DOHH2 (cell line): Measurements from ENCODE around the gene NDUFS7.

Experiments
- H3F3A ChIP-seq: fragments of 200-600 bp; sonication (generic), shearing (Covaris generic); 2 replicates; pipeline ENCODE4 v1.6.0; 2016; ENCODE audit warnings: antibody characterized with exemption, mild to moderate bottlenecking; ENCODE audit not compliant: control insufficient read depth, insufficient read depth
- H3K27ac ChIP-seq: fragments of 200-600 bp; sonication (generic); 2 replicates; pipeline ENCODE4 v1.5.1; 2014; ENCODE audit warnings: low read depth, mild to moderate bottlenecking, low read length, moderate library complexity
- H3K27me3 ChIP-seq: fragments of 200-600 bp; sonication (generic); 2 replicates; pipeline ENCODE4 v1.6.1; 2014; ENCODE audit warnings: mild to moderate bottlenecking, low read length, mixed read lengths; ENCODE audit not compliant: control insufficient read depth
- H3K36me3 ChIP-seq: fragments of 200-600 bp; sonication (generic); 2 replicates; pipeline ENCODE4 v1.6.1; 2014; ENCODE audit warnings: mild to moderate bottlenecking, low read length, moderate library complexity, mixed read lengths; ENCODE audit not compliant: control insufficient read depth
- H3K4me1 ChIP-seq: fragments of 200-600 bp; sonication (generic); 2 replicates; pipeline ENCODE4 v1.6.1; 2014; ENCODE audit warnings: mild to moderate bottlenecking, low read length, mixed read lengths; ENCODE audit not compliant: control insufficient read depth
- H3K4me2 ChIP-seq: fragments of 200-600 bp; sonication (generic); 2 replicates; pipeline ENCODE4 v1.6.0; 2014; ENCODE audit warnings: mild to moderate bottlenecking, low read length, moderate library complexity
- H3K4me3 ChIP-seq: fragments of 200-600 bp; sonication (generic); 2 replicates; pipeline ENCODE4 v1.5.1; 2014; ENCODE audit warnings: mild to moderate bottlenecking, low read length, mixed read lengths
- H3K79me2 ChIP-seq: fragments of 200-600 bp; sonication (generic); 2 replicates; pipeline ENCODE4 v1.6.1; 2014; ENCODE audit warnings: mild to moderate bottlenecking, low read length, mixed read lengths; ENCODE audit not compliant: control insufficient read depth
- H3K9me2 ChIP-seq: fragments of 200-600 bp; sonication (generic); replicated peaks from 2 replicates; pipeline ENCODE4 v1.6.1; 2014; ENCODE audit warnings: mild to moderate bottlenecking, low read length, mixed read lengths; ENCODE audit not compliant: control insufficient read depth
- H3K9me3 ChIP-seq: fragments of 200-600 bp; sonication (generic); 2 replicates; pipeline ENCODE4 v1.6.1; 2014; ENCODE audit warnings: antibody characterized with exemption, low read length, mixed read lengths; ENCODE audit not compliant: control insufficient read depth, insufficient read depth
- H4K20me1 ChIP-seq: fragments of 200-600 bp; sonication (generic); 2 replicates; pipeline ENCODE4 v1.6.0; 2014; ENCODE audit warnings: low read depth, mild to moderate bottlenecking, antibody characterized with exemption, low read length, moderate library complexity; ENCODE audit not compliant: control insufficient read depth, insufficient read depth
- EZH2phosphoT487 ChIP-seq: fragments of 200-600 bp; sonication (generic); IDR thresholded peaks from 2 replicates; pipeline ENCODE4 v1.6.1; 2017; ENCODE audit warnings: borderline replicate concordance, mild to moderate bottlenecking, antibody characterized with exemption, low read length, moderate library complexity, mixed read lengths
- TF ChIP-seq, protein P1 (sequence below): fragments of 200-600 bp; sonication (generic); IDR thresholded peaks from one replicate; pipeline ENCODE4 v1.5.1; 2014; ENCODE audit warnings: antibody characterized with exemption, mild to moderate bottlenecking, low read depth, low read length; ENCODE audit not compliant: poor library complexity, severe bottlenecking

Gene NDUFS7

DNA sequence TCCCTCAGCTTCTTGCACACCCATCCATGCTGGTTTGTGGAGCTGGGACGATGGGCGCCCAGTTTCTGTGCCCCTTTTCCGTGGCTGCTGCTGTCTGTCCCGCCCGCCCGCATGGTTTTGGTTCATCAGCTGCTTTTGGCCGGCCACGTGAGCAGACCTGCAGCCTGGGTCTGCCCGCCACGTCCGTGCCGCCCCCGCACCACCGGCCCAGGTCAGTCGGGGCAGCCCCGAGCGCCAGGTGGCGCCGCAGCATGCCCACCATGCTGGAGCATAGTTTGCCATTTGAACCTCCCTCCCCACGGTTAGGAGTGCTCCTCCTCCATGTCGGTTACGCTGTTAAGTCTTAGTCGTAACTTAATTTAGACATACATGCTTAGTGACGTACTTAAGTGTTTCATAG lies 39.2 kb downstream of the NDUFS7 start:
- H3K4me3 ChIP-seq = no peak overlapping the region
- H3K9me3 ChIP-seq = no peaks in the 10 kb centered on the region
- H3K4me2 ChIP-seq = no peak overlapping the region
- H3K4me1 ChIP-seq = no peaks in the 10 kb centered on the region
- peaks cover 83% of the 10 kb centered on the region for H3K79me2 ChIP-seq
- H4K20me1 ChIP-seq = no peaks in the 10 kb centered on the region; the same call in 1 of the 2 replicates
- no peak for TF ChIP-seq EZH2phosphoT487
- TF ChIP-seq, protein P1, sequence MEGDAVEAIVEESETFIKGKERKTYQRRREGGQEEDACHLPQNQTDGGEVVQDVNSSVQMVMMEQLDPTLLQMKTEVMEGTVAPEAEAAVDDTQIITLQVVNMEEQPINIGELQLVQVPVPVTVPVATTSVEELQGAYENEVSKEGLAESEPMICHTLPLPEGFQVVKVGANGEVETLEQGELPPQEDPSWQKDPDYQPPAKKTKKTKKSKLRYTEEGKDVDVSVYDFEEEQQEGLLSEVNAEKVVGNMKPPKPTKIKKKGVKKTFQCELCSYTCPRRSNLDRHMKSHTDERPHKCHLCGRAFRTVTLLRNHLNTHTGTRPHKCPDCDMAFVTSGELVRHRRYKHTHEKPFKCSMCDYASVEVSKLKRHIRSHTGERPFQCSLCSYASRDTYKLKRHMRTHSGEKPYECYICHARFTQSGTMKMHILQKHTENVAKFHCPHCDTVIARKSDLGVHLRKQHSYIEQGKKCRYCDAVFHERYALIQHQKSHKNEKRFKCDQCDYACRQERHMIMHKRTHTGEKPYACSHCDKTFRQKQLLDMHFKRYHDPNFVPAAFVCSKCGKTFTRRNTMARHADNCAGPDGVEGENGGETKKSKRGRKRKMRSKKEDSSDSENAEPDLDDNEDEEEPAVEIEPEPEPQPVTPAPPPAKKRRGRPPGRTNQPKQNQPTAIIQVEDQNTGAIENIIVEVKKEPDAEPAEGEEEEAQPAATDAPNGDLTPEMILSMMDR = no peak
- H3F3A ChIP-seq = no peaks in the 10 kb centered on the region
- no peak overlapping the region for H3K27ac ChIP-seq
- H3K9me2 ChIP-seq = no peaks in the 10 kb centered on the region
- no peaks in the 10 kb centered on the region for H3K27me3 ChIP-seq
- peaks cover 95% of the 10 kb centered on the region for H3K36me3 ChIP-seq

DNA sequence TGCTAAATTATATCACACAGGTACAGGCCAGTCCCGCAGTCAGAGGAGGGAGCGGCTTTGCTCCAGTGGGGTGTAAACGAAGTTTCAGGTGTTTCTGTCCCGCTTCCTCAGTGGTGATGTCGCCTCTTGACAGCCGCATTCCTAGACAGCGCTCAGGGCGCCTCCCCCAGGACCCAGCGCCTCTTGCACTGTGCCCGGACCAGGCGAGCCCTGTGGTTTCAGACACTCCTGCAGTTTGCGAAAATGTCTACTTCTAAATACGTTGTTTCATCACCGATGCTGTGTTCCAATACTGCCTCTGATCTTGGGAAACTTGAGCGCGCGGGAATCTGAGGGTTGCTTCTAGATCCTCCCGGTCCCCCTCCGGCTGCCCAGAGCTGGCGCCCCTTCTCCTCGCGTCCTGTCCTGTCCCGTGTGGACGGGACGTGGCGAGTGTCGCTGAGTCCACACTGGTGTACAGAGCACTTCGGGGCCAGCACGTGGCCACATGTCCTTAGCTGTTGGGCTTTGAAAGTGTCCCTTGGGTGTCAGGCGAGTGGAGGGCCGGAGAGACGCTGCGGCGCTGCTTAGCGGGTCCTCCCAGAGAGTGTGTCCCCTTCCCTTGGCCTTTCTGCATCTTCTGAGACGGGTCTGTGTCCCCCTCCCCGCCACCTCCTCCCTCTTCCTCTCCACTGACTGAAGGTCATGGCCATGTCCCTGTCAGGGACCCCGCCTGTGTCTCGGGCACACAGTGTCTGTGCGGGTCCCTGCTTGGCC lies 39.9 kb downstream of the NDUFS7 start:
- Histone ChIP-seq H3K4me1 (no peaks in the 10 kb centered on the region), H3K9me2 (no peaks in the 10 kb centered on the region), H3K9me3 (no peaks in the 10 kb centered on the region), H4K20me1 (no peaks in the 10 kb centered on the region; the same call in 1 of the 2 replicates), H3K79me2 (peaks cover 77% of the 10 kb centered on the region), H3K4me2 (no peak overlapping the region), H3F3A (no peaks in the 10 kb centered on the region), H3K27me3 (no peaks in the 10 kb centered on the region), H3K27ac (no peak overlapping the region), H3K4me3 (no peak overlapping the region), H3K36me3 (peaks cover 95% of the 10 kb centered on the region)
- TF ChIP-seq, protein P1 = no peak
- TF ChIP-seq EZH2phosphoT487 = no peak

DNA sequence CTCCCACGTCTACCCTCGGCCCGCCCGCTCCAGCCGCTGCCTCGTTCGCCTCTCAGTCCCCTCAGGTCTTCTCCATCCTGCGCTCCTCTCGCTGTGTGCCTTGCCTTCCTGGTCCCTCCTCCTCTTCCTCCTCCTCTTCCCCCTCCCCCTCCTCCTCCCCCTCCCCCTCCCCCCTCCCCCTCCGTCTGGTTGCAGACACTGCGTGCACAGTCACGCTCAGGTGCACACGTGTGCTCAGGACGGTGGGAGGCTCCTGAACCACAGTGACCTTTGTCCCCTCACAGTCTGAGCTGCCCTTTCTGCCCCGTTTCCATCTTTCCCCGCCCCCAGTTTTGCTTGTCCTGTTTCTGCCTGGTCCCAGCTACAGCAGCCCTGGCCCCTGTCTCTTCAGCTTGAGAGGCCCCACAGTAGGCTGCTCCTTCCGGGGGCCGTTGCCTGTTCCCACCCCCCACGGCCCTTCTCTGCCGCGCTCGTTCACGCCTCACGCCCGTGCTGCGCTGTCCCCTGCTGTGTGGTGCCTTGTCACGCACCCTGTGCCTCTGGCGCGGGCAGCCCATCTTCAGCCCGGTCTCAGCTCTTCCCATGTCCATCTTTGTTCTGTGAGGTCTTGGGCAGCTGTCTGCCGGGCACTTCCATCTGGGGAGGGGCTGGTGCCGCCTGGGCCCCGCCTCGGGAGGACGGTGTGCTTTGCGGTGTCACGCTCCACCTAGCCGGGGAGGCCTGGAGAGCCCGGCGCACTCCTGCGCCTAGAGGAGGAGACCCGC lies 40.7 kb downstream of the NDUFS7 start:
- H3K9me3 ChIP-seq = no peaks in the 10 kb centered on the region
- H3K36me3 ChIP-seq = peaks cover 95% of the 10 kb centered on the region
- H4K20me1 ChIP-seq = no peaks in the 10 kb centered on the region; the same call in 1 of the 2 replicates
- no peak overlapping the region for H3K4me2 ChIP-seq
- TF ChIP-seq EZH2phosphoT487 = no peak
- TF ChIP-seq, protein P1 = no peak
- peaks cover 70% of the 10 kb centered on the region for H3K79me2 ChIP-seq
- no peaks in the 10 kb centered on the region for H3K9me2 ChIP-seq
- no peaks in the 10 kb centered on the region for H3K27me3 ChIP-seq
- no peak overlapping the region for H3K27ac ChIP-seq
- no peak overlapping the region for H3K4me3 ChIP-seq
- H3F3A ChIP-seq = no peaks in the 10 kb centered on the region
- H3K4me1 ChIP-seq = no peaks in the 10 kb centered on the region
